ENCODE measurements around the gene ZMAT2. TPM values are rescaled to one million over a fixed set of nuclear protein-coding genes. Genes with fewer than 3 reads are reported as not detected.

The ZMAT2 gene
- total and polyA plus RNA-seq, 2 of the 8 experiments (the other 6 are each of a cell fraction or from before 2014, with no cell fraction given), result 56.8 to 65.9 TPM

DNA sequence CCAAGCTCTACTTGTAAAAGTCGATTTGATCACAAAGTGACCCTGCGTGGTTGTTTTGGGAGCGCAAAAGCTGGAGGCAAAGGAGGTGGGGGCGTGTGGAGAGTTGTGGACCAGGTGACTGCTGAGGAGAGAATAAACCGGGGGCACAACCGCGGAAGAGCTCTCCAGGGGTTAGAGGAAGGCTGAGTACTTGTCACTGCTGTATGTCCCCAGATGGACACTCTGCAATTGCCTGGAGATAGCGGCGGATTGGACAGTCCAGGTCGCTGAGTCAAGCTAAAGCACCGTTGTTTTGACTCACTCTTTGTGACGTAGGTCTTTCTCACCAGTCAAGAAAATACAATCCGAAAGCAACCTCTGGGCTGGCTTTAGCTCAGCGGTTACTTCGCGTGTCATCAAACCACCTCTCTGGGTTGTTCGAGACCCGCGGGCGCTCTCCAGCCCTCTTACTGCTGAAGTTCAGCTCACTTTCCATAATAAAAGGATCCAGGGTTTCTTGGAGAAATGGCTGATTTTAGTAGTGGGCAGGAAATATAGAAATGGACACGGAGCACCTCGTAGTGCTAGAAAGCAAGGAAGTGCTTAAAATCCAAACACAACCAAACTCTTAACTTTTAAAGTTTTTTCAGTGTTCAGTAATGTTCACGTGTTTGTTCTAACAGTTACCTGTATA is 25.7 kb downstream of the ZMAT2 start (continued):
- no peak for TF ChIP-seq SP2 (IDR thresholded peaks at IDR 0.05; ENCODE audit: low read length)
